ENCODE data around the gene LRRC32. TPM values are rescaled to one million over a fixed set of nuclear protein-coding genes. Genes with fewer than 3 reads are reported as not detected.

Gene LRRC32
- total RNA-seq, 4 donors from 2014 or later, result 19.1 to 87.5 (median 45.3) TPM

DNA sequence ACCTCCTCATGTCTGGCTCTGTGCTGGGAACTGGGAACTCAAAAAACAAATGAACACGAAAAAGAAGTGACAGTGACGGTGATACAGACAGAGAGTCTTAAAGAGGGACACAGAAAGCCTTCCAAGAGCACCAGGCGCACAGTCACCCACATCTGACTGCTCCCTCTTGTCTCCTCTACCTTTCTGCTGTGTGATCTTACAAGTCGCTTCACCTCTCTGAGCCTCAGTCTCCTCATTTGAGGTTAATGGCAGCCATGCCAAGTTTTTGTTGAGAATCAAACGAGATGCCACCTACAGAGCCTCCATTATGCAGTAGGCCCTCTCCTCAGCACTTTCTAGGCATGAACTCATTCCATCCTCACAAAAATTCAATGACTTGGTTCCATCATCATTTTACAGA is 3.7 kb downstream of the LRRC32 start:
- intact Hi-C loops (cut with DNase I), result no loop called here
- H3K27me3 ChIP-seq, result peaks cover 0 to 30% (median 4%) of the 10 kb centered on the region in 4 donors
- H3K9me3 ChIP-seq, result no peaks in the 10 kb centered on the region
- WGBS, result 88% methylated on average over 5 of the region's 5 CpGs
- DNase-seq (ENCODE audit: extremely low spot score), result no peak
- TF ChIP-seq POLR2A (IDR thresholded peaks at IDR 0.05; ENCODE audit: low read depth), result no peak
- peaks cover 0 to 31% (median 5%) of the 10 kb centered on the region in 4 donors for H3K36me3 ChIP-seq
- H3K4me1 ChIP-seq, result peaks cover 36 to 56% (median 48%) of the 10 kb centered on the region in 4 donors
- H3K27ac ChIP-seq (replicated peaks in 1 of 4), result peak overlapping the region; percentile 34 to 83 (median 57)
- peak overlapping the region; percentile 59 to 74 (median 64) for H3K4me3 ChIP-seq

DNA sequence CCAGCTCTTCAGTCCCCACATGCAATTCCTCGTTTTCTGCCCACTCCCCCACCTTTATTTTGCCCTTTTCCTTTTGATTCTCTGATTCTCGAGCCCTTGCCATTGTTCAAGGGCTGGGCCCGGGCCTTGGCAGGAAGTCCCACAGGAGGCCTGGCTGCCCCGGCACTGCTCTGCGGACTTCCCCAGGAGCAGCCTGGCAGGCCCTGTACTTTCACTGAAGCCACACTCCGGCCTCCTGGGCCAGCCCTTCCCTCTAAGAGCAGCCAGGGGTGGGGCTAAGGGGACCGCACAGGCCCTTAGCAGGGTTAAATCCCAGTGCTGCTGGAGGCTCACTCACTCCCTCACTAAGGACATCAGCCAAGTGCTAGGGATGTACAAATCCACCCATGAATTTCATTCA is 4.1 kb downstream of the LRRC32 start:
- TF ChIP-seq EP300 (IDR thresholded peaks at IDR 0.05) (no peak), POLR2AphosphoS5 (IDR thresholded peaks at IDR 0.05) (peak; percentile 28 to 48)
- Histone ChIP-seq H3K4me1 (peaks cover 32 to 52% (median 44%) of the 10 kb centered on the region in 4 donors), H3K4me3 (peak overlapping the region; percentile 7 to 74 (median 60)), H3K27me3 (peaks cover 0 to 30% (median 4%) of the 10 kb centered on the region in 4 donors), H3K27ac (replicated peaks in 1 of 4) (peak overlapping the region; percentile 30 to 83 (median 43)), H3K36me3 (peaks cover 0 to 36% (median 6%) of the 10 kb centered on the region in 4 donors), H3K9me3 (no peaks in the 10 kb centered on the region)
- intact Hi-C loops (cut with DNase I), result no loop called here
- WGBS, result 40% methylated on average over 7 of the region's 7 CpGs
- no peak for DNase-seq (ENCODE audit: extremely low spot score)

DNA sequence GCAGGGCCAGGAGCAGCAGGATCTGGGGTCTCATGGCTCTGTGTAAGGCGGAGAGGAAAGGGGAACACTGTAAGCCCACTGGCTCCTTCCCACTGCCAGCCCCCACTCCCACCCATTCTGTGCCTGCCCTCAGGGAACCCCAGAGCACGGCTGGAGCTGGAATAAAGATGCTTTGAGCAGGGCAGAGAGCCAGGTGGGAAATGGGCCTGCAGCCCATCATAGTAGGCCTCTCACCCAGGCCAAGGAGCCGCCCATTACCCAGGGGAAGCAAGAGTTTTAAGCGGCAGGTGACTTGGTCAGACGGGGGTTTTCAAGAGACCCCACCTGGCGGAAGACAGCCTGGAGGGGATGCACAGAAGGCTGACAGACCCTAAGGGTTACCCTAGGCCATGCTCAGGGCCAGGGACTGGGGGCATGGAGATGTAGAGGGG is 4.6 kb downstream of the LRRC32 start:
- Histone ChIP-seq H3K27me3 (peaks cover 0 to 26% (median 4%) of the 10 kb centered on the region in 4 donors), H3K4me1 (peaks cover 27 to 47% (median 40%) of the 10 kb centered on the region in 4 donors), H3K36me3 (peaks cover 0 to 40% (median 10%) of the 10 kb centered on the region in 4 donors), H3K27ac (replicated peaks in 1 of 4) (peak overlapping the region; percentile 30 to 83 (median 43)), H3K4me3 (peak overlapping the region; percentile 7 to 74 (median 60)), H3K9me3 (no peaks in the 10 kb centered on the region)
- intact Hi-C loops (cut with DNase I), result no loop called here
- no peak for DNase-seq (ENCODE audit: extremely low spot score)
- TF ChIP-seq POLR2A (IDR thresholded peaks at IDR 0.05; ENCODE audit: low read depth) (no peak), POLR2AphosphoS5 (IDR thresholded peaks at IDR 0.05) (no peak), EP300 (IDR thresholded peaks at IDR 0.05) (no peak)
- TF ChIP-seq, protein P1, sequence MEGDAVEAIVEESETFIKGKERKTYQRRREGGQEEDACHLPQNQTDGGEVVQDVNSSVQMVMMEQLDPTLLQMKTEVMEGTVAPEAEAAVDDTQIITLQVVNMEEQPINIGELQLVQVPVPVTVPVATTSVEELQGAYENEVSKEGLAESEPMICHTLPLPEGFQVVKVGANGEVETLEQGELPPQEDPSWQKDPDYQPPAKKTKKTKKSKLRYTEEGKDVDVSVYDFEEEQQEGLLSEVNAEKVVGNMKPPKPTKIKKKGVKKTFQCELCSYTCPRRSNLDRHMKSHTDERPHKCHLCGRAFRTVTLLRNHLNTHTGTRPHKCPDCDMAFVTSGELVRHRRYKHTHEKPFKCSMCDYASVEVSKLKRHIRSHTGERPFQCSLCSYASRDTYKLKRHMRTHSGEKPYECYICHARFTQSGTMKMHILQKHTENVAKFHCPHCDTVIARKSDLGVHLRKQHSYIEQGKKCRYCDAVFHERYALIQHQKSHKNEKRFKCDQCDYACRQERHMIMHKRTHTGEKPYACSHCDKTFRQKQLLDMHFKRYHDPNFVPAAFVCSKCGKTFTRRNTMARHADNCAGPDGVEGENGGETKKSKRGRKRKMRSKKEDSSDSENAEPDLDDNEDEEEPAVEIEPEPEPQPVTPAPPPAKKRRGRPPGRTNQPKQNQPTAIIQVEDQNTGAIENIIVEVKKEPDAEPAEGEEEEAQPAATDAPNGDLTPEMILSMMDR (IDR thresholded peaks at IDR 0.05), result no peak
- WGBS, result 90% methylated on average over 5 of the region's 6 CpGs

DNA sequence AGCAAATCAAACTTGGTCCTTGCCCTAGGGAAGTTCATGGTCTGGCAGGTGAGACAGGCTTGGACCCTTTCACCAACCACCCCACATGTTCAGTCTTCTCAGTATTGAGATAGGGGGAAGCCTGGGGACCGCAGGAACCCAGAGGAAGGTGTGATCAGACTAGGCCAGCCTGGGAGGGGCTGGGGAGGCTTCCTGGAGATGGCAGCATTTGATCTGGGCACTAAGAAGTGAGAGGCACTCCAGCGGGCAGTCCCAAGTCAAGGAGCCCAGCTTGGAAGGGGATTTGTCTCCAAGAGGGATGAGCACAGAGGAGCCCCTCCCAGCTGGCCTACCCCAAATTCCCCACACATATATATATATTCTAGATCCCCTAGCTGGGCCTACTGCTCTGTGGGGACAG is 5.4 kb downstream of the LRRC32 start:
- Histone ChIP-seq H3K27me3 (peaks cover 0 to 18% (median under 1%) of the 10 kb centered on the region in 4 donors), H3K27ac (replicated peaks in 1 of 4) (peak overlapping the region in 3 of 4 donors; percentile 13 to 83 (median 52)), H3K4me1 (peaks cover 22 to 40% (median 32%) of the 10 kb centered on the region in 4 donors), H3K9me3 (no peaks in the 10 kb centered on the region), H3K4me3 (no peak overlapping the region), H3K36me3 (peaks cover 0 to 48% (median 17%) of the 10 kb centered on the region in 4 donors)
- intact Hi-C loops (cut with DNase I), result no loop called here
- no peak for DNase-seq (ENCODE audit: extremely low spot score)
- no peak for TF ChIP-seq POLR2A (IDR thresholded peaks at IDR 0.05; ENCODE audit: low read depth)
- TF ChIP-seq, protein P1 (IDR thresholded peaks at IDR 0.05), result no peak
- TF ChIP-seq EP300 (IDR thresholded peaks at IDR 0.05), result no peak
- no peak for TF ChIP-seq POLR2AphosphoS5 (IDR thresholded peaks at IDR 0.05)
- WGBS, result 74% methylated on average over 2 of the region's 2 CpGs

DNA sequence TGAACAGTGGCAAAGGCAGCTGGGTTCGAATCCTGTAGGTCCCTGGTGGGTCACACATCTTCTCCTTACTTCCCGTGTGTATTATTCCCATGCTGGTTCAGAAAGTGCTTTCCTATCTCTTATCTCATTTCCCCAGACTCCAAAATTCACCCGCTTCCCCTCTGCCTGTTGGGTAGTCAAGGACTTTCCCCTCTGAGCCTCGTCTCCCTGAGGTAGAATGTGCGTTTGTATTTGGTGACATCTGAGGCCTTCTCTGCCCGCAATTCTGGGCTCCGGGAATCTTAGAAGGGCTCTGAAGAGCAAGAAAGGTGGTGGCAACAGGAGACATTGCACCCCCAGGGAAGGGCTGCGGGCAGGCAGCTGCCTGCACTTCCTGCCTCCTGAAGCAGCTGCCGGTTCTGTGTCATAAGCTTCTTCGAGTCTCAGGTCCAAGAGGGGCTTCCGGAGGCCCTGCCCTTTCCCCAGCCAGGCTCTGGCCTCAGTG is 5.9 kb downstream of the LRRC32 start:
- H3K4me3 ChIP-seq, result no peak overlapping the region
- TF ChIP-seq, protein P1 (IDR thresholded peaks at IDR 0.05), result no peak
- TF ChIP-seq EP300 (IDR thresholded peaks at IDR 0.05) (no peak), POLR2AphosphoS5 (IDR thresholded peaks at IDR 0.05) (no peak), POLR2A (IDR thresholded peaks at IDR 0.05; ENCODE audit: low read depth) (no peak)
- peak overlapping the region in 3 of 4 donors; percentile 13 to 83 (median 52) for H3K27ac ChIP-seq (replicated peaks in 1 of 4)
- WGBS, result 62% methylated on average over 9 of the region's 11 CpGs
- no peaks in the 10 kb centered on the region for H3K9me3 ChIP-seq
- H3K36me3 ChIP-seq, result peaks cover 0 to 53% (median 21%) of the 10 kb centered on the region in 4 donors
- peaks cover 19 to 34% (median 28%) of the 10 kb centered on the region in 4 donors for H3K4me1 ChIP-seq
- intact Hi-C loops (cut with DNase I), result no loop called here
- peaks cover 0 to 13% (median 0%) of the 10 kb centered on the region in 4 donors for H3K27me3 ChIP-seq
- no peak for DNase-seq (ENCODE audit: extremely low spot score)
